Measurements from ENCODE around the gene STARD3. TPM values are rescaled to one million over a fixed set of nuclear protein-coding genes. Genes with fewer than 3 reads are reported as not detected.

Gene STARD3
- polyA plus RNA-seq, 2 of the 4 experiments (the other 2 are of a cell fraction): 54.6 to 56.0 TPM

DNA sequence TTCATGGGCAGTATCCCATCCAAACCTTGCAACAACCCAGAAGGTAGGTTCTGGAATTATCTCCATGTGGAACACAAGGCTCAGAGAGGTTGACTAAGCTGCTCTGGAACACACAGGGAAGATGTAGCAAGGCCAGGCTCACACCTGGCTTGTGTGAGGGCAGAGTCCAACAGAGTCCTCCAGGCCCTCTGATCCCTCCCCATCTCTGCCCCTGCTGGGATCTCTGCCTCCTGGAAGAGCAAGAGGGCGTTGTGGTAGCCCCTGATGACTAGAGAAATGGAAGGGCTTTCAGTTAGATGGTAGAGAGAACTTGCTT lies 17.2 kb upstream of the STARD3 start:
- TF ChIP-seq ZFP36 (IDR thresholded peaks at IDR 0.05; ENCODE audit: borderline replicate concordance, partially characterized antibody) (peak; percentile 32), HES2 (IDR thresholded peaks at IDR 0.05) (no peak), CEBPB (IDR thresholded peaks at IDR 0.05) (no peak)
- WGBS (ENCODE audit: missing lambda C conversion rate): 40% methylated on average over 1 of the region's 1 CpG
- Histone ChIP-seq H3K9me3 (no peaks in the 10 kb centered on the region), H3K27ac (no peak overlapping the region), H3K4me1 (peaks cover 13% of the 10 kb centered on the region), H3K4me3 (no peak overlapping the region), H3K4me2 (no peak overlapping the region)
- no peak for ATAC-seq
- POLR2A ChIA-PET: interaction anchor here (0.6 to 1.5 kb wide), 3 partner anchors 30 to 361 kb away, joined by 3 read pairs; partner anchors contain the start of gene PSMD3
- FAIRE-seq: no peak
- no peak for DNase-seq (ENCODE audit: low read depth in 1 of 2, low spot score in 1 of 2)
- CTCF ChIA-PET: interaction anchor here (0.6 to 58.8 kb wide), 11 partner anchors 3 to 413 kb away, joined by 3 to 1581 read pairs (median 118); partner anchors contain the start of genes ERBB2, MIEN1, NEUROD2 and PGAP3

GRCh38 chr17:39621523-39622379 lies 15.2 kb upstream of the STARD3 start:
- FAIRE-seq: peak; percentile 88
- H3K4me2 ChIP-seq: peak overlapping the region; percentile 77
- TF ChIP-seq SMC3 (IDR thresholded peaks at IDR 0.05): peak; percentile 98
- peak; percentile 96 to 97 for TF ChIP-seq RAD21 (conservative IDR thresholded peaks at IDR 0.05 in 1 of 2, IDR thresholded peaks at IDR 0.05 in 1 of 2)
- 0 out of 2 replicates have a peak, but pooled peaks have one; percentile 45 for TF ChIP-seq MAZ (IDR thresholded peaks at IDR 0.05; ENCODE audit: borderline replicate concordance, low read depth, low read length)
- TF ChIP-seq CEBPB (IDR thresholded peaks at IDR 0.05): peak in 1 of 2 experiments; percentile 10; a peak in 1 of 4 replicates
- peak; percentile 25; the same call in 1 of the 2 replicates for TF ChIP-seq ESRRA (IDR thresholded peaks at IDR 0.05; ENCODE audit: borderline replicate concordance, low read length)
- TF ChIP-seq FOSB (CRISPR knock-in tag; IDR thresholded peaks at IDR 0.05): no peak
- TF ChIP-seq REST (IDR thresholded peaks at IDR 0.05): peak; percentile 73
- TF ChIP-seq MYC (IDR thresholded peaks at IDR 0.05; ENCODE audit: borderline replicate concordance, low read length): no peak; the same call in 1 of the 2 replicates
- TF ChIP-seq, protein P1, sequence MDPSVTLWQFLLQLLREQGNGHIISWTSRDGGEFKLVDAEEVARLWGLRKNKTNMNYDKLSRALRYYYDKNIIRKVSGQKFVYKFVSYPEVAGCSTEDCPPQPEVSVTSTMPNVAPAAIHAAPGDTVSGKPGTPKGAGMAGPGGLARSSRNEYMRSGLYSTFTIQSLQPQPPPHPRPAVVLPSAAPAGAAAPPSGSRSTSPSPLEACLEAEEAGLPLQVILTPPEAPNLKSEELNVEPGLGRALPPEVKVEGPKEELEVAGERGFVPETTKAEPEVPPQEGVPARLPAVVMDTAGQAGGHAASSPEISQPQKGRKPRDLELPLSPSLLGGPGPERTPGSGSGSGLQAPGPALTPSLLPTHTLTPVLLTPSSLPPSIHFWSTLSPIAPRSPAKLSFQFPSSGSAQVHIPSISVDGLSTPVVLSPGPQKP (IDR thresholded peaks at IDR 0.05; ENCODE audit: low read depth, low read length): no peak
- TF ChIP-seq, protein P2, sequence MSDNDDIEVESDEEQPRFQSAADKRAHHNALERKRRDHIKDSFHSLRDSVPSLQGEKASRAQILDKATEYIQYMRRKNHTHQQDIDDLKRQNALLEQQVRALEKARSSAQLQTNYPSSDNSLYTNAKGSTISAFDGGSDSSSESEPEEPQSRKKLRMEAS (IDR thresholded peaks at IDR 0.05): peak; percentile 40; the same call in 1 of the 2 replicates
- peak; percentile 100 for TF ChIP-seq CTCF (IDR thresholded peaks at IDR 0.05)
- no peak for TF ChIP-seq KDM1A (IDR thresholded peaks at IDR 0.05; ENCODE audit: low read depth)
- no peak for TF ChIP-seq EP300 (IDR thresholded peaks at IDR 0.05)
- 0 out of 5 replicates have a peak, but pooled peaks of 1 of the 2 experiments have one; percentile 23 for TF ChIP-seq JUN (IDR thresholded peaks at IDR 0.05)
- TF ChIP-seq ZSCAN20 (CRISPR knock-in tag; IDR thresholded peaks at IDR 0.05): no peak
- ChIA-PET POLR2A (interaction anchor here (0.6 to 0.7 kb wide), 4 partner anchors 16 to 108 kb away, joined by 3 to 5 read pairs (median 4); no protein-coding TSS in a partner anchor), CTCF (interaction anchor here (0.5 to 58.8 kb wide), 69 partner anchors 5 to 1241 kb away, joined by 3 to 1581 read pairs (median 5); partner anchors contain the start of genes ERBB2, GSDMA, MED1 and MIEN1)
- DNase-seq (ENCODE audit: low read depth in 1 of 2, low spot score in 1 of 2): peak; percentile 86 to 94
- 0 out of 6 replicates have a peak overlapping the region, but pooled peaks of 1 of the 2 experiments have one; percentile 5 for H3K27ac ChIP-seq
- ATAC-seq: peak; percentile 44 to 77
- peaks cover 15% of the 10 kb centered on the region for H3K4me1 ChIP-seq
- no peaks in the 10 kb centered on the region for H3K9me3 ChIP-seq
- peak overlapping the region; percentile 12; the same call in 1 of the 3 replicates for H3K4me3 ChIP-seq
- 11% methylated on average over 24 of the region's 26 CpGs for WGBS (ENCODE audit: missing lambda C conversion rate)
